Stimulated activated CD4-positive, alpha-beta T cell treated with anti-CD3 and anti-CD28 coated beads, Interleukin-1b, Interleukin-23, amount 100 ng/mL, for 1 hour (primary cell): ENCODE measurements around the gene MDM4.

Experiments used
- DNase-seq, 2 donors: peaks; one replicate each; pipeline ENCODE4 v3.0.0-alpha.2; 2020; ENCODE audit warnings: low read depth in 2 of 2

The MDM4 gene

GRCh38 chr1:204578867-204579664, 62.9 kb downstream of the MDM4 start:
- no peak for DNase-seq

- DNase-seq, result no peak
Observed at GRCh38 chr1:204579681-204580080, 63.5 kb downstream of the MDM4 start.

GRCh38 chr1:204580862-204581261, 64.7 kb downstream of the MDM4 start:
- DNase-seq, result no peak

GRCh38 chr1:204581759-204582158, 65.6 kb downstream of the MDM4 start:
- no peak for DNase-seq

- DNase-seq, result no peak
Observed at GRCh38 chr1:204583909-204584632, 67.9 kb downstream of the MDM4 start.

GRCh38 chr1:204584699-204585372, 68.6 kb downstream of the MDM4 start:
- no peak for DNase-seq

GRCh38 chr1:204587621-204588020, 71.4 kb downstream of the MDM4 start:
- DNase-seq, result no peak

- DNase-seq, result no peak
Observed at GRCh38 chr1:204588826-204589225, 72.6 kb downstream of the MDM4 start.

- no peak for DNase-seq
Observed at GRCh38 chr1:204589409-204590038, 73.3 kb downstream of the MDM4 start.

GRCh38 chr1:204591473-204592090, 75.4 kb downstream of the MDM4 start:
- DNase-seq, result no peak

- no peak for DNase-seq
Observed at GRCh38 chr1:204592246-204592948, 76.2 kb downstream of the MDM4 start.

GRCh38 chr1:204598319-204598969, 82.2 kb downstream of the MDM4 start:
- no peak for DNase-seq

GRCh38 chr1:204599098-204599497, 82.9 kb downstream of the MDM4 start:
- no peak for DNase-seq

GRCh38 chr1:204599596-204599995, 83.4 kb downstream of the MDM4 start:
- no peak for DNase-seq

- no peak for DNase-seq
Observed at GRCh38 chr1:204600203-204600602, 84.0 kb downstream of the MDM4 start.

GRCh38 chr1:204600968-204601367, 84.8 kb downstream of the MDM4 start:
- DNase-seq, result no peak

GRCh38 chr1:204602111-204602579, 85.9 kb downstream of the MDM4 start:
- DNase-seq, result no peak

GRCh38 chr1:204602871-204603542, 86.8 kb downstream of the MDM4 start:
- DNase-seq, result no peak

- no peak for DNase-seq
Observed at GRCh38 chr1:204605791-204606190, 89.6 kb downstream of the MDM4 start.
